Measurements from ENCODE around the gene TMEM81. TPM values are rescaled to one million over a fixed set of nuclear protein-coding genes. Genes with fewer than 3 reads are reported as not detected.

TMEM81 gene
- total RNA-seq, 1 donor from 2014 or later, result 3.4 TPM

GRCh38 chr1:205076245-205076761 lies 8.0 kb downstream of the TMEM81 start:
- DNase-seq, result no peak

- DNase-seq, result no peak
Observed at GRCh38 chr1:205075642-205076155, 8.6 kb downstream of the TMEM81 start.

GRCh38 chr1:205074513-205074912 lies 9.7 kb downstream of the TMEM81 start:
- no peak for DNase-seq

DNA sequence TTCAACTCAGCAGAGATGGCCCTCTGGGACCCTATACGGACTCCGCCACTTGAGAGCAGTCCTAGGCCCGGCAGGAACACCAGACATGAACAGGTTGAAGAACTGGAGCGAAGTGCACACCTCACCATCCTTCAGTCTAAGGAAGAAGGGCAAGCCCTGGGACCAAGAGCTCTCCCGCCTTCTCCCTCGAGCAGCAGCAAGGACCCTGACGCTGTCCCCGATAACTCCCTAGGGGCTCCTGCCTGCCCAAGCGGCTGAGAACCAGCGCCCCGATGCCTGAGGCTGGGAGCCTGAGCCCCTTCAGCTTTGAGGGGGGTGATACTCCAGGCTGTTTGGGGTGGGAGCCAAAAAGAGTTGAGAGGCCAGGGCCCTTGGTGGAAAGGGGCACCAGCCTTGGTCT lies 10.2 kb downstream of the TMEM81 start:
- DNase-seq, result no peak

GRCh38 chr1:205073511-205073910 lies 10.7 kb downstream of the TMEM81 start:
- DNase-seq, result no peak

DNA sequence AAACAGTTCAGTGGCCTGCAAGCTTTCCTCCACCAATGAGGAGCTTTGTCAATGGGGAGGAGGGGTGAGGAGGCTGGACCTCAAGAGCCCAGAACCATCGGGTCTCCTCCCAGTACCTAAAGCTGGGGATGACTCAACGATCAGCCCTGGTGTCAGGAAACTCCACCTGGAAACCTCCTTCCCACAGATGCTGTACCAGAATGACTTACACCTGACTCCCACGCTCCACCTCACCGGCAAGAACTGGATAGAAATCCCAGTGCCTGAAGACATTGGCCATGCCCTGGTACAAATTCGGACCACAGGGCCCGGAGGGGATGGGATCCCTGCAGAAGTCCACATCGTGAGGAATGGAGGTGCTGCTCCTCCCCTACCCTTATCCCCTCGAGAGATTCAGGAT lies 11.4 kb downstream of the TMEM81 start:
- no peak for DNase-seq

DNA sequence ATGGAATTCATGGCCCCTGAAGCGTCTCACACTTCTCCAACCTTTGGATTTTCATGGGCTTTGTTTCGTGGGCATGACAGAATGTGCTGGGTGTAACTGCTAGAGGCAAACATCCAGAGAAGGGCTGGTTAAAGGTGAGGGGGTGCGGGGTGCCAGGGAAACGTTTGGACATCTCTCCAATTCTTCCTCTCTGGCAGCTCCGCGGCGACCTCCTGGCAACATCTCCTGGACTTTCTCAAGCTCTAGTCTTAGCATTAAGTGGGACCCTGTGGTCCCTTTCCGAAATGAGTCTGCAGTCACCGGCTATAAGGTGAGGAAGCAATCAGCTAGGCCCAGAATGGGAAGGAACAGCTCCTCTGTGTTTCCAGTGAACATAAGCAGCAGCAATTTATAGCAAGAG lies 12.0 kb downstream of the TMEM81 start:
- DNase-seq, result no peak

DNA sequence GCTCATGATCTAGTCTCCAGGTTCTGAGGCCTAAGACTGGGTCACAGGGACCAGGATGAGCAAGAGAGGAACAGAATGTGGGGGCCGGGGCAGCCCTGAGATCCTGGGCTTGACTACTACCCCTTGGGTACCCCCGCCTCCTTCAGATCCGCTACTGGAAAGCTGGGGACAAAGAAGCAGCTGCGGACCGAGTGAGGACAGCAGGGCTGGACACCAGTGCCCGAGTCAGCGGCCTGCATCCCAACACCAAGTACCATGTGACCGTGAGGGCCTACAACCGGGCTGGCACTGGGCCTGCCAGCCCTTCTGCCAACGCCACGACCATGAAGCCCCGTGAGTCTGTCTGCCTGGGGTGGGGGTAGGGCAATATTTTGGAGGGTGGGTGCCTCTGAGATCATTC lies 12.5 kb downstream of the TMEM81 start:
- DNase-seq, result no peak

DNA sequence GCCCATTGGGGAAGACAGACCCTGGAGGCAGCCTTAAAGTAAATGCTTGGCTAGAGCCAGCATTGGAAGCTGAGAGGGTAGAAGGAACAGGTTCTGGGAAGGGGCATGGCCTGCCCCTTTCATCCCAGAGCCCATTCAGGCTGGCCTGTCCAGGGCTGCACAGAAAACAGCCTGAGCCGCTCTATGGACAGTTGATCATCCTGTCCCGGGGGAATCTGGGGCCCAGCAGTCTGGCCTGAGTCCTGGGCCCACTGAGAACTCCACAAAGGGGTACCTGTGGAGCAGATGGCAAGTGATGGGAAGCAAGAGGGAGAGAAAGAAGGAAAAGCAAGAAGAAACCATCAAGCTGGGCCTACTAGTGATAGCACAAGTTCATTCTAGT lies 13.2 kb downstream of the TMEM81 start:
- DNase-seq, result no peak

DNA sequence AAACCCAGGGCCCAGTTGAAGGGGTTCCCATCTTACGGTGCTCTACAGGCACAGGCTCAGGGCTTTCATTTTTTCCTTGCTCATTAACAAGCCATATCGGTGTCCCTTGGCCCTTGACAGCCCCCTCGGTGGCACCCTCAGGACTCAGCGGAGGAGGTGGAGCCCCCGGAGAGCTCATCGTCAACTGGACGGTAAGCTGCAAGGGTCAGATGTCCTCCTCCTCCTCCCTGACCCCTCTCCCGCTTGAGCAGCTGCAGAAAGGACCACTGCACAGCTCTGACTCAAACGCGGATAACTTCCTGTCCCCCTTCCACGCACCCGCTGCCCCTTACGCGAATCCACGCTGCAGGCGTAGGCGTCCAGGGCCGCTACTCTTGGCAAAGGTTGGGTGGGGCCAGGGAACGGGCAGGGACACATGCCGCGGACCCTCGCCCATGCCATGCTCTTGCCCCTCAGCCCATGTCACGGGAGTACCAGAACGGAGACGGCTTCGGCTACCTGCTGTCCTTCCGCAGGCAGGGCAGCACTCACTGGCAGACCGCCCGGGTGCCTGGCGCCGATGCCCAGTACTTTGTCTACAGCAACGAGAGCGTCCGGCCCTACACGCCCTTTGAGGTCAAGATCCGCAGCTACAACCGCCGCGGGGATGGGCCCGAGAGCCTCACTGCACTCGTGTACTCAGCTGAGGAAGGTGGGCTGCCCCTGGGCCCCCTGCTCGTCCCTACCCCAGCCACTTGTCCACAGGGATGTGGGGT lies 14.7 kb downstream of the TMEM81 start:
- no peak for DNase-seq

GRCh38 chr1:205068457-205069040 lies 15.7 kb downstream of the TMEM81 start:
- DNase-seq, result no peak

- no peak for DNase-seq
Observed at GRCh38 chr1:205068001-205068400, 16.3 kb downstream of the TMEM81 start.

- no peak for DNase-seq
Observed at GRCh38 chr1:205067031-205067430, 17.2 kb downstream of the TMEM81 start.

GRCh38 chr1:205066141-205066818 lies 18.0 kb downstream of the TMEM81 start:
- no peak for DNase-seq

DNA sequence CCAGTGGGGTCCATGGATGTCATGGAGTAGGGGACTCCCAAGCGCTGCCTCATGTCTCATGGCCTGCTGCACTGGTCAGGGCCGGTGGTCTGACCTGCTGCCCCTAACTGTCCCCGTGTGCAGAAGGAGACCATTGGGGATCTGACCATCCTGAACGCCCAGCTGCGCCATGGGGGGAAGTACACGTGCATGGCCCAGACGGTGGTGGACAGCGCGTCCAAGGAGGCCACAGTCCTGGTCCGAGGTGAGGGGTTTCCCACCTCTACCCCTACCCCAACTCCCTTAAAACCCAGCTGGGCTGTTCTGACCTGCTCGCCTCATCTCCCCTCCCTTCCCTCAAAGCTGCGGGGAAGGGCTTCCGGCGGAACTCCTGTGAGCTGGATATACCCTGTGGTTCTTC lies 18.6 kb downstream of the TMEM81 start:
- no peak for DNase-seq

DNA sequence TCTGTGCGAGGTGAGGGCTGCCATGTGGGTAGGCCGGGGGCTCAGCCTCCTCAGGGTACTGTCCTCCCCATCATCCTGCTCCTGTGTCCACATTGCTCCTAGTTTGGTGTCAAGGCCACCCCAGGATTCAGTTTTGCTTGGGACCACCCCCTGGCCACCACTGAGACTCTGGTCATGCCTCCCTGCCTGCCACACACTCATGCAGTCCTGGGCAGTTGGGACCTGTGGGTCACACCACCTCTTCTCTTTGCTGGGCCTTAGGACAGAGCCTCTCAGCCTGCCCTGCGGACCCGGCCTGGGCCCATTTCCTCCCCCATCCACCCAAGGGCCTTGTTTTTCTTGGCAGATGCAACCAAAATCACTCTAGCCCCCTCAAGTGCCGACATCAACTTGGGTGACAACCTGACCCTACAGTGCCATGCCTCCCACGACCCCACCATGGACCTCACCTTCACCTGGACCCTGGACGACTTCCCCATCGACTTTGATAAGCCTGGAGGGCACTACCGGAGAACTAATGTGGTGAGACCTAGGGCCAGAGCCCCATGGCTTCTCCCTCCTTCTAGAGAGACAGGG lies 19.4 kb downstream of the TMEM81 start:
- DNase-seq, result no peak

DNA sequence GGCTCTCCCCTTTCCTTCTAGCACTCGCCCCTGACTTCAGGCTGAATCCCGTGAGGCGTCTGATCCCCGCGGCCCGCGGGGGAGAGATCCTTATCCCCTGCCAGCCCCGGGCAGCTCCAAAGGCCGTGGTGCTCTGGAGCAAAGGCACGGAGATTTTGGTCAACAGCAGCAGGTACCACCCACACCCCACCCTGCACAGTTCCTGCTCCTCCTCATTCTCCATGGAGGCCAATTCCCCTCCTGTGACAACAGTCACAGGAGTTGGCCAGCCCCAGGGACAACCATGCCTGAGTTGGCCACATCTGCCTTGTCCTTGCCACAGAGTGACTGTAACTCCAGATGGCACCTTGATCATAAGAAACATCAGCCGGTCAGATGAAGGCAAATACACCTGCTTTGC lies 20.0 kb downstream of the TMEM81 start:
- no peak for DNase-seq

DNA sequence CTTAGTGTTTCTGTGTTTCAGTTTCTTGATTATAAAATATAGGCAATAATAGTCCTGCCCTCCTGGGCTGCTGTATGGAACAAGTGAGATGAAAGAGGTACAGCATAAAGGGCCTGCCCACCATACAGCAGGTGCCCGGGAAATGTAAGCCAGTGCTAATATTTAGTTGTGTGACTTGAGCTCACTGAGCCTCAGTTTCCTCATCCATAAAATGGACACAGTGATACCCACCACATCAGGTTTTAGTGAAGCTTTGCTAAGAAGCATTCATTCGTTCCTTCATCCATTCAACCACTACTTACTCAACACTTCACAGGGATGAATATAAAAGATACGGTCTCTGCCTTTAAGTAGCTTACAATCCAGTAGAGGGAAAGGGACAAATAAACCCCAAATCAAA lies 21.4 kb downstream of the TMEM81 start:
- no peak for DNase-seq

DNA sequence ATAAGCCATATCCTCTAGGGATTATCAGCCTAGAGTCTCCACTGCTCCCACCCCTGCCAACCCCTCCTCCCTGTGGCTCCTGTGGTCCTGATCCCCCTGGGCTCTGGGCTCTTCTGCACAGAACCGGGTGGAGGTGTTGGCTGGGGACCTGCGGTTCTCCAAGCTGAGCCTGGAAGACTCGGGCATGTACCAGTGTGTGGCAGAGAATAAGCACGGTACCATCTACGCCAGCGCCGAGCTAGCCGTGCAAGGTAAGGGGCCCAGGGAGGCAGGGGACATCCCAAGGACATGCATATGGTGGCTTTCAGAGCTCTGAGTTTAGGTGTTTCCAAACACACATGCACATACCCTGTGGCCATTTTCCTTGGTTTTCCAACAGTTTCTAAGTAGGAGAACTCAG lies 21.9 kb downstream of the TMEM81 start:
- DNase-seq, result no peak

DNA sequence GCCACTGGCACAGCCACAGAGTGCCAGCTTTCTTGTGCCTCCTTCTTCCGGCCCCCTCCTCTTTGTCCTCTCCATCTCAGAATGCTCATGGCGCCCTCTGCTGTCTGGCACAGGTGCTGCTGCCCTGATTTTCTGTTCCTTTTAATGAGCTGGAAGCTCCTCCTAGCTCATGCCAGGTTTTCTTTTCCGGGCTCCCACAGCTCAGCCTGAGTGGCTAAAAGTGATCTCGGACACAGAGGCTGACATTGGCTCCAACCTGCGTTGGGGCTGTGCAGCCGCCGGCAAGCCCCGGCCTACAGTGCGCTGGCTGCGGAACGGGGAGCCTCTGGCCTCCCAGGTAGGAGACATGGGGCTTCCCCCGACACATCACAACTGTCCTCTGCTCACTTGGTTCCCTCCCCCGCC lies 22.6 kb downstream of the TMEM81 start:
- peak; percentile 75 for DNase-seq

GRCh38 chr1:205061227-205061626 lies 23.0 kb downstream of the TMEM81 start:
- DNase-seq, result no peak

DNA sequence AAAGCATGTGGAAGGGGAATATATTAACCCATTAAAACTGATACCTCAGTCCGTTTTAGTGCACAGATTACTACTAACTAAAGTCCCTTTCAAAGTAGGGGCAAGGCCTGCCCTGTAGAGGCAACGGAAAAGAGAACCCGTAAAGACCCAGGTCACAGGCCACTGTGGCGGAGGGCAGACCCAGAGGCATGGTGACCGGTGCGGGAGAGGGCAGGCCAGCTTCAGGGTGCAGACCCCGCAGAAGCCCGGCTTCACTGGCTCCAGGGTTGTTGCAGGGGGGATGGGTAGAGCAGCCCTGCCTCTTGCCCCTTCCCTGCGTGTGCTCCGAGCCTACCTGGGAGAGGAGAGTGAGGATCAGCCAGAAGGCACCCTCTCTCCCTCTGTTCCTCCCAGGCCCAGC lies 23.5 kb downstream of the TMEM81 start:
- DNase-seq, result no peak

DNA sequence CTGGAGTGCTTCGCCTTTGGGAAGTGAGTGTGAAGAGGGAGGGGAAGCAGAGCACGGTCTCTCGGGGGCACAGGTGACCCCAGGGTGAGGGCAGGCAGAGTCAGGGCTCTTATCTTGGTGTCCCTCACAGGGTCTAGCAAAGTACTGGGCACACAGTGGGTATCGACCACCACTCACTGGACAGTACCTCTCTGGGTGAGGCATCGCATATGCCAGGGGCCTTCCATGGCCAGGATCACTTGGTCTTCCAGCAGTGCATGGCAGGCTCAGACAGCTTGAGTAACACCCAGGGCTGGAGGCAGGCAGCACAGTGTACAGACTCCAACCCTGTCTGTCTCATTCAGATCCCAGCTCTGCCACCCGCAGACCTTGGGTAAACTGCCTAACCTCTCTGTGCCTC lies 24.6 kb downstream of the TMEM81 start:
- DNase-seq, result no peak
